Mesothelial cell of epicardium (in vitro differentiated cells): ENCODE results near the gene TBC1D22A. TPM values are rescaled to one million over a fixed set of nuclear protein-coding genes. Genes with fewer than 3 reads are reported as not detected.

Source experiments
- DNase-seq, 2 experiments: peaks; one replicate each; pipeline ENCODE4 v3.0.0; 2021; ENCODE audit warnings: low spot score in 2 of 2; ENCODE audit not compliant: unreplicated experiment in 2 of 2
- H3K27ac Mint-ChIP-seq: 2 replicates; pipeline ENCODE4 v1.8.0; 2021; ENCODE audit warnings: mixed read lengths
- H3K27me3 Mint-ChIP-seq: 2 replicates; pipeline ENCODE4 v1.8.0; 2021; ENCODE audit warnings: low read depth, mixed read lengths
- H3K36me3 Mint-ChIP-seq: 2 replicates; pipeline ENCODE4 v1.8.0; 2021; ENCODE audit warnings: mixed read lengths
- H3K4me1 Mint-ChIP-seq: 2 replicates; pipeline ENCODE4 v1.8.0; 2021; ENCODE audit warnings: mixed read lengths
- H3K4me3 Mint-ChIP-seq: 2 replicates; pipeline ENCODE4 v1.8.0; 2021; ENCODE audit warnings: mild to moderate bottlenecking, moderate library complexity, mixed read lengths
- H3K9me3 Mint-ChIP-seq: 2 replicates; pipeline ENCODE4 v1.8.0; 2021; ENCODE audit warnings: mixed read lengths
- total RNA-seq: library from RNA; stranded (reverse); gene quantifications from 3 replicates; pipeline ENCODE4 v1.2.1, GENCODE V29; 2021
- TF ChIP-seq, protein P1 (sequence below): fragments of 200-600 bp; sonication (generic); IDR thresholded peaks from one replicate; pipeline ENCODE4 v1.5.0; 2021; ENCODE audit warnings: antibody characterized with exemption; ENCODE audit not compliant: unreplicated experiment

TBC1D22A gene
- total RNA-seq, 1 donor from 2014 or later: 26.6 TPM

DNA sequence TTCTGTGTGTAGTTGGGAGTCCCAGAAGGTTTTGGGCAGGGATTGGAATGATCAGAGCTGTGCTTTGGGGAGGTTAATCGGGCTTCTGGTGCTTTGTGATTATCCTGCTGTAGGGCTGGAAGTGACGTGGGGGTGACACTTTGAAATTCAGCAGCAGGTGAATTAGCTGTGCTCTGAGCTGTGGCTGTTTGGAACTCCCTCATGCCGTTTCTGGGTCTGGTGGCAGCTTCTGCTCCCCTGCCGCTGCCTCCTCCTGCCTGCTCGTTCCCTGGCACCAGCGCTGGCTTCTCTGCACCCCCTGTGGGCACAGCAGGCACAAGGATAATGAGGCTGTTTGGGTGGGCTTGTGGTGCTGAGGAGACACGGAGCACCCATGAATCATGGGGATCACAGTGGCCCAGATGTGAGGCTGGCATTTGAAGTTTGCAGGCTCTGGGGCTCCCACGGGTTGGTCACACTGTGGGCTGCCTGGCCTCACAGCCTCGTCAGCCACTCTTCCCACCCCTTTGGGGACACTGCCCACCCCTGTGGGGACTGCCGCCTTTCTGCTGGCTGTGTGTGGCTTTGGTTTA lies 49.7 kb downstream of the TBC1D22A start:
- H3K9me3 Mint-ChIP-seq: no peaks in the 10 kb centered on the region
- no peaks in the 10 kb centered on the region for H3K27me3 Mint-ChIP-seq
- no peak for DNase-seq
- no peak overlapping the region for H3K27ac Mint-ChIP-seq
- TF ChIP-seq, protein P1, sequence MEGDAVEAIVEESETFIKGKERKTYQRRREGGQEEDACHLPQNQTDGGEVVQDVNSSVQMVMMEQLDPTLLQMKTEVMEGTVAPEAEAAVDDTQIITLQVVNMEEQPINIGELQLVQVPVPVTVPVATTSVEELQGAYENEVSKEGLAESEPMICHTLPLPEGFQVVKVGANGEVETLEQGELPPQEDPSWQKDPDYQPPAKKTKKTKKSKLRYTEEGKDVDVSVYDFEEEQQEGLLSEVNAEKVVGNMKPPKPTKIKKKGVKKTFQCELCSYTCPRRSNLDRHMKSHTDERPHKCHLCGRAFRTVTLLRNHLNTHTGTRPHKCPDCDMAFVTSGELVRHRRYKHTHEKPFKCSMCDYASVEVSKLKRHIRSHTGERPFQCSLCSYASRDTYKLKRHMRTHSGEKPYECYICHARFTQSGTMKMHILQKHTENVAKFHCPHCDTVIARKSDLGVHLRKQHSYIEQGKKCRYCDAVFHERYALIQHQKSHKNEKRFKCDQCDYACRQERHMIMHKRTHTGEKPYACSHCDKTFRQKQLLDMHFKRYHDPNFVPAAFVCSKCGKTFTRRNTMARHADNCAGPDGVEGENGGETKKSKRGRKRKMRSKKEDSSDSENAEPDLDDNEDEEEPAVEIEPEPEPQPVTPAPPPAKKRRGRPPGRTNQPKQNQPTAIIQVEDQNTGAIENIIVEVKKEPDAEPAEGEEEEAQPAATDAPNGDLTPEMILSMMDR: no peak
- peaks cover 25% of the 10 kb centered on the region for H3K36me3 Mint-ChIP-seq
- H3K4me1 Mint-ChIP-seq: peaks cover 19% of the 10 kb centered on the region
- no peak overlapping the region for H3K4me3 Mint-ChIP-seq

GRCh38 chr22:46812788-46813187 lies 50.3 kb downstream of the TBC1D22A start:
- Mint-ChIP-seq H3K4me1 (peaks cover 19% of the 10 kb centered on the region), H3K9me3 (peaks cover 2% of the 10 kb centered on the region), H3K27me3 (no peaks in the 10 kb centered on the region), H3K4me3 (no peak overlapping the region), H3K36me3 (peaks cover 29% of the 10 kb centered on the region), H3K27ac (peak overlapping the region; percentile 32)
- TF ChIP-seq, protein P1: no peak
- DNase-seq: no peak

- no peak for DNase-seq
- no peak overlapping the region for H3K4me3 Mint-ChIP-seq
- H3K36me3 Mint-ChIP-seq: peaks cover 31% of the 10 kb centered on the region
- TF ChIP-seq, protein P1: no peak
- H3K27ac Mint-ChIP-seq: peak overlapping the region; percentile 82
- H3K27me3 Mint-ChIP-seq: no peaks in the 10 kb centered on the region
- peaks cover 2% of the 10 kb centered on the region for H3K9me3 Mint-ChIP-seq
- peaks cover 19% of the 10 kb centered on the region for H3K4me1 Mint-ChIP-seq
These were observed 51.6 kb downstream of the TBC1D22A start for GRCh38 chr22:46813816-46814597.

GRCh38 chr22:46815132-46815531 lies 52.7 kb downstream of the TBC1D22A start:
- no peaks in the 10 kb centered on the region for H3K27me3 Mint-ChIP-seq
- DNase-seq: no peak
- peaks cover 33% of the 10 kb centered on the region for H3K36me3 Mint-ChIP-seq
- peaks cover 19% of the 10 kb centered on the region for H3K4me1 Mint-ChIP-seq
- peaks cover 7% of the 10 kb centered on the region for H3K9me3 Mint-ChIP-seq
- peak overlapping the region; percentile 26 for H3K27ac Mint-ChIP-seq
- H3K4me3 Mint-ChIP-seq: no peak overlapping the region
- TF ChIP-seq, protein P1: no peak

- no peak for DNase-seq
- Mint-ChIP-seq H3K27ac (peak overlapping the region; percentile 26), H3K27me3 (no peaks in the 10 kb centered on the region), H3K9me3 (peaks cover 11% of the 10 kb centered on the region), H3K36me3 (peaks cover 36% of the 10 kb centered on the region), H3K4me1 (peaks cover 19% of the 10 kb centered on the region), H3K4me3 (no peak overlapping the region)
- TF ChIP-seq, protein P1: no peak
These were observed 53.1 kb downstream of the TBC1D22A start for GRCh38 chr22:46815559-46815895.
